ENCODE measurements around the gene NRXN2. TPM values are rescaled to one million over a fixed set of nuclear protein-coding genes. Genes with fewer than 3 reads are reported as not detected.

Gene NRXN2
- total RNA-seq, 1 experiment from 2014 or later: not detected

GRCh38 chr11:64613648-64614047, 109.3 kb downstream of the NRXN2 start:
- Mint-ChIP-seq H3K9me3 (ENCODE audit: low read depth, unreplicated experiment) (no peaks in the 10 kb centered on the region), H3K4me1 (ENCODE audit: low read depth, unreplicated experiment) (no peaks in the 10 kb centered on the region), H3K36me3 (ENCODE audit: insufficient read depth, unreplicated experiment) (no peaks in the 10 kb centered on the region), H3K4me3 (ENCODE audit: low read depth, unreplicated experiment) (no peak overlapping the region), H3K27me3 (ENCODE audit: unreplicated experiment) (peaks cover 76% of the 10 kb centered on the region), H3K27ac (ENCODE audit: unreplicated experiment) (no peak overlapping the region)
- CTCF ChIA-PET: no interaction called here
- intact Hi-C loops (cut with micrococcal nuclease; ENCODE audit: unreplicated experiment): no loop called here
- TF ChIP-seq, protein P1, sequence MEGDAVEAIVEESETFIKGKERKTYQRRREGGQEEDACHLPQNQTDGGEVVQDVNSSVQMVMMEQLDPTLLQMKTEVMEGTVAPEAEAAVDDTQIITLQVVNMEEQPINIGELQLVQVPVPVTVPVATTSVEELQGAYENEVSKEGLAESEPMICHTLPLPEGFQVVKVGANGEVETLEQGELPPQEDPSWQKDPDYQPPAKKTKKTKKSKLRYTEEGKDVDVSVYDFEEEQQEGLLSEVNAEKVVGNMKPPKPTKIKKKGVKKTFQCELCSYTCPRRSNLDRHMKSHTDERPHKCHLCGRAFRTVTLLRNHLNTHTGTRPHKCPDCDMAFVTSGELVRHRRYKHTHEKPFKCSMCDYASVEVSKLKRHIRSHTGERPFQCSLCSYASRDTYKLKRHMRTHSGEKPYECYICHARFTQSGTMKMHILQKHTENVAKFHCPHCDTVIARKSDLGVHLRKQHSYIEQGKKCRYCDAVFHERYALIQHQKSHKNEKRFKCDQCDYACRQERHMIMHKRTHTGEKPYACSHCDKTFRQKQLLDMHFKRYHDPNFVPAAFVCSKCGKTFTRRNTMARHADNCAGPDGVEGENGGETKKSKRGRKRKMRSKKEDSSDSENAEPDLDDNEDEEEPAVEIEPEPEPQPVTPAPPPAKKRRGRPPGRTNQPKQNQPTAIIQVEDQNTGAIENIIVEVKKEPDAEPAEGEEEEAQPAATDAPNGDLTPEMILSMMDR (IDR thresholded peaks at IDR 0.05; ENCODE audit: unreplicated experiment): no peak
- BruUV-seq (replicated peaks): no TSS peak
- DNase-seq: no peak

- TF ChIP-seq, protein P1 (IDR thresholded peaks at IDR 0.05; ENCODE audit: unreplicated experiment): no peak
- H3K9me3 Mint-ChIP-seq (ENCODE audit: low read depth, unreplicated experiment): no peaks in the 10 kb centered on the region
- intact Hi-C loops (cut with micrococcal nuclease; ENCODE audit: unreplicated experiment): no loop called here
- peaks cover 91% of the 10 kb centered on the region for H3K27me3 Mint-ChIP-seq (ENCODE audit: unreplicated experiment)
- H3K4me1 Mint-ChIP-seq (ENCODE audit: low read depth, unreplicated experiment): no peaks in the 10 kb centered on the region
- CTCF ChIA-PET: no interaction called here
- no peaks in the 10 kb centered on the region for H3K36me3 Mint-ChIP-seq (ENCODE audit: insufficient read depth, unreplicated experiment)
- BruUV-seq (replicated peaks): no TSS peak
- H3K27ac Mint-ChIP-seq (ENCODE audit: unreplicated experiment): no peak overlapping the region
- H3K4me3 Mint-ChIP-seq (ENCODE audit: low read depth, unreplicated experiment): no peak overlapping the region
- no peak for DNase-seq
Measured at GRCh38 chr11:64611869-64612646, 110.9 kb downstream of the NRXN2 start.

DNA sequence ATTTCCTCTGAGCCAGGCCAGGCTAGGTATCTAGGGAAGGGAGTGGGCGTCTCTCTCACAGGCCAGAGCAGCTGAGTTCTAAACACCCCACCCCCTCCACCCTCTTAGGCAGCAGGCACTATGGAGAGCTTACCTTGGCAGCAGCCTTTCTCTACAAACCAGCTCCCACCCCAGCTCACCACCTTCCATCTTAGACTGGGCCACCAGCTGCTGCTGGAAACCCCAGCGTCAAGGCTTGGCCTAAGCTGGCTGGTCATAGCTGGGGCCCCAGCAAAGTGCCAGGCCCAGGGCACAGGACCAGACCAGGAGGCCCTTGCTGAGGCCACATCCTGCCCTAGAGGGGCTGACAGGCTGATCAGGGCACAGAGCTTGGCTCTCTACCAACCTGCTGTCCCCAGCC, 111.8 kb downstream of the NRXN2 start:
- Mint-ChIP-seq H3K27ac (ENCODE audit: unreplicated experiment) (no peak overlapping the region), H3K4me1 (ENCODE audit: low read depth, unreplicated experiment) (no peaks in the 10 kb centered on the region), H3K9me3 (ENCODE audit: low read depth, unreplicated experiment) (no peaks in the 10 kb centered on the region), H3K36me3 (ENCODE audit: insufficient read depth, unreplicated experiment) (no peaks in the 10 kb centered on the region), H3K4me3 (ENCODE audit: low read depth, unreplicated experiment) (no peak overlapping the region), H3K27me3 (ENCODE audit: unreplicated experiment) (peaks cover 100% of the 10 kb centered on the region)
- TF ChIP-seq, protein P1 (IDR thresholded peaks at IDR 0.05; ENCODE audit: unreplicated experiment): no peak
- DNase-seq: no peak
- BruUV-seq (replicated peaks): no TSS peak
- intact Hi-C loops (cut with micrococcal nuclease; ENCODE audit: unreplicated experiment): no loop called here
- CTCF ChIA-PET: no interaction called here

DNA sequence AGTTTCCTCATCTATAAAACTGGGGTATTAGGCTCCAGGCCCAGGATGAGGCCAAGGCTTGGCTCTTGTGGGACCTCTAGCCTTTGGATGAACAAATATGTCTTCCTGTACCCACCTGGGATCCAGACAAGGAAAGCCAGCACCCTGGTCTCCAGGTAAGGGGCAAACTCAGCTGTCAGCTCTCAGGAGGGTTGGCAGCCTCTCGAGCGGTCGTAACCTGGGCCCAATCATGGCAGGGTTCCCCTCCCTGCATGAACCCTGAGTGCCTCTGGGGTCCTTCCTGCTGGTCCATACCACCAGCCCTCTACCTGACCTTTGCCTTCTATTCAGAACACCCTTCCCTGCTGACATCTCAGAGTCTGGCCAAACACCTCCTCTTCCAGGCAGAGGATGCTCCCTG, 112.4 kb downstream of the NRXN2 start:
- Mint-ChIP-seq H3K36me3 (ENCODE audit: insufficient read depth, unreplicated experiment) (no peaks in the 10 kb centered on the region), H3K4me1 (ENCODE audit: low read depth, unreplicated experiment) (no peaks in the 10 kb centered on the region), H3K9me3 (ENCODE audit: low read depth, unreplicated experiment) (no peaks in the 10 kb centered on the region), H3K27ac (ENCODE audit: unreplicated experiment) (no peak overlapping the region), H3K4me3 (ENCODE audit: low read depth, unreplicated experiment) (no peak overlapping the region), H3K27me3 (ENCODE audit: unreplicated experiment) (peaks cover 100% of the 10 kb centered on the region)
- CTCF ChIA-PET: no interaction called here
- TF ChIP-seq, protein P1 (IDR thresholded peaks at IDR 0.05; ENCODE audit: unreplicated experiment): no peak
- no TSS peak for BruUV-seq (replicated peaks)
- no peak for DNase-seq
- intact Hi-C loops (cut with micrococcal nuclease; ENCODE audit: unreplicated experiment): no loop called here

All from Calu3 (cell line).